IMR-90 (cell line): ENCODE results near the gene ZFP90. TPM values are rescaled to one million over a fixed set of nuclear protein-coding genes. Genes with fewer than 3 reads are reported as not detected.

Experiments used
- ATAC-seq: fragments of 200-7000 bp; cut with Tn5 transposase; 2 replicates; pipeline ENCODE4 v1.9.1; 2020; ENCODE audit warnings: low read depth, mild to moderate bottlenecking, moderate library complexity
- BruUV-seq: library from RNA; stranded (reverse); fragments of 400-500 nt; replicated peaks from 2 replicates; lab custom pipeline; 2021; lab: Mats Ljungman, UMichigan
- CTCF ChIA-PET: fragments of 300-600 bp; formaldehyde crosslinking; extraction: SDS; loops from one replicate; lab custom pipeline; 2021; ENCODE audit warnings: antibody characterized with exemption; lab: Yijun Ruan, JAX
- POLR2A ChIA-PET: fragments of 300-600 bp; sonication (Branson Sonifier 250); formaldehyde crosslinking; loops from one replicate; lab custom pipeline; 2022; ENCODE audit warnings: antibody characterized with exemption; ENCODE audit not compliant: unreplicated experiment; lab: Charles Lee
- DNase-seq: peaks from one replicate; pipeline ENCODE4 v3.0.0; 2013
- H2AFZ ChIP-seq: replicated peaks from 2 replicates; pipeline ENCODE3; 2013; ENCODE audit warnings: low read length, mild to moderate bottlenecking; ENCODE audit not compliant: poor library complexity
- H2AK5ac ChIP-seq: 2 replicates; pipeline ENCODE4 v1.6.1; 2013; ENCODE audit warnings: low read depth, low read length, inconsistent platforms
- H2AK9ac ChIP-seq: replicated peaks from 2 replicates; pipeline ENCODE3; 2013; ENCODE audit warnings: mild to moderate bottlenecking, low read depth, low read length, moderate library complexity; ENCODE audit not compliant: poor library complexity
- H2BK120ac ChIP-seq: 2 replicates; pipeline ENCODE4 v1.6.1; 2013; ENCODE audit warnings: low read depth, low read length, inconsistent platforms
- H2BK15ac ChIP-seq: 3 replicates; pipeline ENCODE4 v1.6.1; 2013; ENCODE audit warnings: low read depth, low read length, inconsistent platforms
- H2BK20ac ChIP-seq: 2 replicates; pipeline ENCODE4 v1.6.1; 2013; ENCODE audit warnings: low read depth, mild to moderate bottlenecking, inconsistent platforms, low read length, moderate library complexity
- H2BK5ac ChIP-seq: 2 replicates; pipeline ENCODE4 v1.6.1; 2013; ENCODE audit warnings: mild to moderate bottlenecking, low read depth, low read length, inconsistent platforms; ENCODE audit not compliant: poor library complexity, severe bottlenecking
- H3K14ac ChIP-seq: replicated peaks from 2 replicates; pipeline ENCODE4 v1.6.1; 2013; ENCODE audit warnings: low read depth, low read length, inconsistent platforms
- H3K18ac ChIP-seq: 2 replicates; pipeline ENCODE4 v1.6.1; 2013; ENCODE audit warnings: low read depth, low read length, control low read depth
- H3K23ac ChIP-seq: 2 replicates; pipeline ENCODE4 v1.6.1; 2013; ENCODE audit warnings: low read depth, low read length, inconsistent platforms
- H3K27ac ChIP-seq: 2 replicates; pipeline ENCODE4 v1.5.1; 2013; ENCODE audit warnings: mild to moderate bottlenecking, control low read depth, low read length; ENCODE audit not compliant: insufficient read depth
- H3K27me3 ChIP-seq: 2 replicates; pipeline ENCODE4 v1.6.1; 2013; ENCODE audit warnings: low read length; ENCODE audit not compliant: control insufficient read depth, insufficient read depth
- H3K36me3 ChIP-seq: 2 replicates; pipeline ENCODE4 v1.6.1; 2013; ENCODE audit warnings: low read length, mixed read lengths; ENCODE audit not compliant: control insufficient read depth, insufficient read depth
- H3K4ac ChIP-seq: 2 replicates; pipeline ENCODE4 v1.6.1; 2013; ENCODE audit warnings: low read depth, low read length, inconsistent platforms
- H3K4me1 ChIP-seq: 2 replicates; pipeline ENCODE4 v1.6.1; 2013; ENCODE audit warnings: low read length, mixed read lengths; ENCODE audit not compliant: control insufficient read depth, insufficient read depth
- H3K4me2 ChIP-seq: 2 replicates; pipeline ENCODE4 v1.6.1; 2013; ENCODE audit warnings: low read depth, mild to moderate bottlenecking, control low read depth, low read length, moderate library complexity
- H3K4me3 ChIP-seq: 2 replicates; pipeline ENCODE4 v1.5.1; 2013; ENCODE audit warnings: low read depth, mild to moderate bottlenecking, control low read depth, low read length, moderate library complexity; ENCODE audit not compliant: insufficient read depth
- H3K56ac ChIP-seq: 2 replicates; pipeline ENCODE4 v1.6.1; 2013; ENCODE audit warnings: low read length, inconsistent platforms; ENCODE audit not compliant: insufficient read depth; ENCODE audit errors: extremely low read depth
- H3K79me1 ChIP-seq, 2 experiments: 2 replicates each; pipeline ENCODE4 v1.6.1; 2013; ENCODE audit warnings: low read length in 2 of 2, inconsistent platforms in 1 of 2, low read depth in 1 of 2
- H3K9ac ChIP-seq: 2 replicates; pipeline ENCODE4 v1.6.1; 2013; ENCODE audit warnings: low read depth, low read length, control low read depth
- H3K9me1 ChIP-seq: 2 replicates; pipeline ENCODE4 v1.6.1; 2013; ENCODE audit warnings: low read length, inconsistent platforms; ENCODE audit not compliant: insufficient read depth
- H3K9me3 ChIP-seq: 2 replicates; pipeline ENCODE4 v1.6.1; 2013; ENCODE audit warnings: low read length; ENCODE audit not compliant: control insufficient read depth, insufficient read depth
- H4K20me1 ChIP-seq: 2 replicates; pipeline ENCODE4 v1.6.1; 2013; ENCODE audit warnings: low read length, inconsistent platforms; ENCODE audit not compliant: insufficient read depth
- H4K5ac ChIP-seq: 2 replicates; pipeline ENCODE4 v1.6.1; 2013; ENCODE audit warnings: mild to moderate bottlenecking, low read depth, low read length, control low read depth
- H4K8ac ChIP-seq, 2 experiments: 2 replicates each; pipeline ENCODE4 v1.6.1; 2013; ENCODE audit warnings: low read depth in 2 of 2, low read length in 2 of 2, control low read depth in 1 of 2, inconsistent platforms in 1 of 2
- H4K91ac ChIP-seq: 2 replicates; pipeline ENCODE4 v1.6.1; 2013; ENCODE audit warnings: low read depth, low read length, inconsistent platforms; ENCODE audit not compliant: insufficient read depth
- BHLHE40 ChIP-seq: fragments of 150-350 bp; IDR thresholded peaks from 2 replicates; pipeline ENCODE4 v1.6.1; 2016; ENCODE audit warnings: mild to moderate bottlenecking, low read depth, low read length
- CEBPB ChIP-seq: IDR thresholded peaks from 2 replicates; pipeline ENCODE4 v1.6.1; 2012; ENCODE audit warnings: low read depth, low read length, improper control_type of control experiment
- CHD1 ChIP-seq: IDR thresholded peaks from 2 replicates; pipeline ENCODE4 v1.6.1; 2012; ENCODE audit warnings: low read depth, low read length, improper control_type of control experiment
- FOS ChIP-seq: fragments of 150-350 bp; IDR thresholded peaks from 2 replicates; pipeline ENCODE4 v1.6.1; 2016; ENCODE audit warnings: low read depth, low read length
- MAFK ChIP-seq: IDR thresholded peaks from 2 replicates; pipeline ENCODE4 v1.6.1; 2012; ENCODE audit warnings: low read depth, low read length, improper control_type of control experiment
- MAZ ChIP-seq: IDR thresholded peaks from 2 replicates; pipeline ENCODE4 v1.6.1; 2012; ENCODE audit warnings: low read depth, mild to moderate bottlenecking, low read length, improper control_type of control experiment, moderate library complexity, borderline replicate concordance
- MXI1 ChIP-seq: IDR thresholded peaks from 2 replicates; pipeline ENCODE4 v1.6.1; 2012; ENCODE audit warnings: low read depth, mild to moderate bottlenecking, low read length, moderate library complexity, borderline replicate concordance
- NFE2L2 ChIP-seq: fragments of 150-350 bp; IDR thresholded peaks from 2 replicates; pipeline ENCODE4 v1.6.1; 2016; ENCODE audit warnings: low read depth, mild to moderate bottlenecking, low read length
- RAD21 ChIP-seq: IDR thresholded peaks from 2 replicates; pipeline ENCODE4 v1.6.1; 2012; ENCODE audit warnings: low read length, improper control_type of control experiment
- RCOR1 ChIP-seq: IDR thresholded peaks from 2 replicates; pipeline ENCODE4 v1.6.1; 2012; ENCODE audit warnings: mild to moderate bottlenecking, low read length, improper control_type of control experiment; ENCODE audit not compliant: insufficient replicate concordance
- RFX5 ChIP-seq: IDR thresholded peaks from 2 replicates; pipeline ENCODE4 v1.8.0; 2012; ENCODE audit warnings: low read depth, mild to moderate bottlenecking, low read length, moderate library complexity
- SMC3 ChIP-seq: fragments of 150-350 bp; IDR thresholded peaks from 2 replicates; pipeline ENCODE4 v1.6.1; 2016; ENCODE audit warnings: low read depth, mild to moderate bottlenecking, antibody characterized with exemption, low read length, moderate library complexity
- WGBS, 2 experiments: methylation state at CpG; one replicate each; pipeline versions ENCODE4 v1.1.5 to v1.1.7; 2013; ENCODE audit warnings: missing lambda C conversion rate in 2 of 2; ENCODE audit not compliant: insufficient read length in 1 of 2; ENCODE audit errors: extremely low coverage in 2 of 2; 5-methylcytosine and 5-hydroxymethylcytosine counted together
- dilution Hi-C: fragments of 300-500 bp; cut with HindIII; formaldehyde crosslinking; loops from one replicate; pipeline ENCODE4 v1.14.3; 2018; ENCODE audit warnings: low sequenced_read_pairs; ENCODE audit not compliant: unreplicated experiment
- in situ Hi-C: fragments of 300-500 bp; cut with MboI; formaldehyde crosslinking; loops from 3 replicates; pipeline ENCODE4 v1.14.3; 2019; ENCODE audit warnings: low sequenced_read_pairs, inconsistent platforms, mixed read lengths
- intact Hi-C: fragments of 100-400 bp; cut with micrococcal nuclease; formaldehyde crosslinking; loops from 2 replicates; pipeline ENCODE4 v1.10.0; 2022
- polyA plus RNA-seq, 3 experiments: library from polyadenylated mRNA; depleted of rRNA; stranded (reverse); fragments of >200 nt; gene quantifications; 2 replicates each; pipeline ENCODE4 v1.2.3, GENCODE V29; 2012; ENCODE audit warnings: low replicate concordance in 1 of 3
- total RNA-seq: library from RNA; depleted of rRNA; stranded (reverse); fragments of >200 nt; gene quantifications from 2 replicates; pipeline ENCODE4 v1.2.3, GENCODE V29; 2012
- TF ChIP-seq, protein P1 (sequence below): conservative IDR thresholded peaks from 2 replicates; pipeline ENCODE4 v1.5.1; 2012; ENCODE audit warnings: mild to moderate bottlenecking, low read depth, low read length, improper control_type of control experiment
- TF ChIP-seq, protein P2 (sequence below): fragments of 150-350 bp; IDR thresholded peaks from 2 replicates; pipeline ENCODE4 v1.6.1; 2016; ENCODE audit warnings: low read depth, mild to moderate bottlenecking, low read length, moderate library complexity, borderline replicate concordance

ZFP90 gene
- total and polyA plus RNA-seq, 2 of the 4 experiments (the other 2 are of a cell fraction): 7.3 to 22.6 TPM

DNA sequence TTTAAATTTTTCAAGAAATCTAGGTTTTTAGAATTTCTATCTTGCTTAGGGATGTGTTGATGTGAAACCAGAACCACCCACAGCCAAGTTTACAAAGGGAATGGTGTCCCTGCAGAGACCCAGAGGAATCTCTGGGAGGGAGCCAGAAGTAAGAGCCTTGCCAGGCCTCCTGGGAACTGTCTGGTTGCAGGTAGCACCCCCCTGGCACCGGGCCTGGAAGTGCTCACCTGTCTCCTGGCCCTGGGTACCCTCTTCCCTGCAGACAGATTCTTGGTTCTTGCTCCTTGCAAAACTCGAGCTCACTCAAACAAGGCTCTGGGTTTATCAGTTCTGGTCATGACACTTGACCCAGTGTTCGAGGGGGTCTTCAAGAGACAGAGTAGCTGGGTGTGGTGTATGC is 24.6 kb upstream of the ZFP90 start:
- Histone ChIP-seq H4K5ac (no peak overlapping the region), H2BK5ac (no peak overlapping the region), H4K8ac (no peak overlapping the region), H3K9me3 (no peaks in the 10 kb centered on the region), H3K14ac (no peak overlapping the region), H2BK120ac (no peak overlapping the region), H3K56ac (no peak overlapping the region), H3K4me3 (no peak overlapping the region), H2AK9ac (no peak overlapping the region), H4K20me1 (no peaks in the 10 kb centered on the region; the same call in 1 of the 2 replicates), H2BK15ac (no peak overlapping the region), H3K4ac (no peak overlapping the region), H3K36me3 (no peaks in the 10 kb centered on the region), H3K23ac (no peak overlapping the region), H3K79me1 (no peaks in the 10 kb centered on the region), H3K27ac (no peak overlapping the region), H2AFZ (no peak overlapping the region), H3K18ac (no peak overlapping the region), H2BK20ac (no peak overlapping the region), H2AK5ac (no peak overlapping the region), H3K9me1 (no peaks in the 10 kb centered on the region), H3K27me3 (peaks cover 26% of the 10 kb centered on the region), H3K4me2 (no peak overlapping the region), H3K9ac (no peak overlapping the region), H3K4me1 (no peaks in the 10 kb centered on the region), H4K91ac (no peak overlapping the region)
- in situ Hi-C loops (loop anchor here (5.0 kb wide), 1 partner anchor 117 kb away; no protein-coding TSS in a partner anchor), intact Hi-C loops (loop anchor here (5.0 kb wide), 1 partner anchor 252 kb away; the partner anchor contains the start of gene SLC7A6), dilution Hi-C loops (no loop called here)
- ATAC-seq: no peak
- CTCF ChIA-PET: no interaction called here
- no peak for TF ChIP-seq BHLHE40
- no peak for TF ChIP-seq RFX5
- no peak for TF ChIP-seq MAZ
- TF ChIP-seq NFE2L2: no peak
- no peak for TF ChIP-seq FOS
- TF ChIP-seq, protein P1, sequence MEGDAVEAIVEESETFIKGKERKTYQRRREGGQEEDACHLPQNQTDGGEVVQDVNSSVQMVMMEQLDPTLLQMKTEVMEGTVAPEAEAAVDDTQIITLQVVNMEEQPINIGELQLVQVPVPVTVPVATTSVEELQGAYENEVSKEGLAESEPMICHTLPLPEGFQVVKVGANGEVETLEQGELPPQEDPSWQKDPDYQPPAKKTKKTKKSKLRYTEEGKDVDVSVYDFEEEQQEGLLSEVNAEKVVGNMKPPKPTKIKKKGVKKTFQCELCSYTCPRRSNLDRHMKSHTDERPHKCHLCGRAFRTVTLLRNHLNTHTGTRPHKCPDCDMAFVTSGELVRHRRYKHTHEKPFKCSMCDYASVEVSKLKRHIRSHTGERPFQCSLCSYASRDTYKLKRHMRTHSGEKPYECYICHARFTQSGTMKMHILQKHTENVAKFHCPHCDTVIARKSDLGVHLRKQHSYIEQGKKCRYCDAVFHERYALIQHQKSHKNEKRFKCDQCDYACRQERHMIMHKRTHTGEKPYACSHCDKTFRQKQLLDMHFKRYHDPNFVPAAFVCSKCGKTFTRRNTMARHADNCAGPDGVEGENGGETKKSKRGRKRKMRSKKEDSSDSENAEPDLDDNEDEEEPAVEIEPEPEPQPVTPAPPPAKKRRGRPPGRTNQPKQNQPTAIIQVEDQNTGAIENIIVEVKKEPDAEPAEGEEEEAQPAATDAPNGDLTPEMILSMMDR: no peak
- no peak for TF ChIP-seq CHD1
- TF ChIP-seq CEBPB: no peak
- TF ChIP-seq RAD21: no peak
- TF ChIP-seq MXI1: no peak
- TF ChIP-seq, protein P2, sequence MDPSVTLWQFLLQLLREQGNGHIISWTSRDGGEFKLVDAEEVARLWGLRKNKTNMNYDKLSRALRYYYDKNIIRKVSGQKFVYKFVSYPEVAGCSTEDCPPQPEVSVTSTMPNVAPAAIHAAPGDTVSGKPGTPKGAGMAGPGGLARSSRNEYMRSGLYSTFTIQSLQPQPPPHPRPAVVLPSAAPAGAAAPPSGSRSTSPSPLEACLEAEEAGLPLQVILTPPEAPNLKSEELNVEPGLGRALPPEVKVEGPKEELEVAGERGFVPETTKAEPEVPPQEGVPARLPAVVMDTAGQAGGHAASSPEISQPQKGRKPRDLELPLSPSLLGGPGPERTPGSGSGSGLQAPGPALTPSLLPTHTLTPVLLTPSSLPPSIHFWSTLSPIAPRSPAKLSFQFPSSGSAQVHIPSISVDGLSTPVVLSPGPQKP: no peak
- TF ChIP-seq MAFK: no peak
- TF ChIP-seq SMC3: no peak
- no peak for TF ChIP-seq RCOR1
- no peak for DNase-seq
- 6% methylated on average over 3 of the region's 3 CpGs; no CpG with 5 or more reads in 1 of the 2 experiments for WGBS, 2 experiments
- BruUV-seq: no TSS peak
- POLR2A ChIA-PET: no interaction called here
